SHP77 treated with DMSO at 0.1 percent for 48 hours (cell line): Measurements from ENCODE around the gene MTARC1.

Source experiments
- DNase-seq: peaks from one replicate; lab custom pipeline; 2025; lab: John Stamatoyannopoulos, UW

The MTARC1 gene

DNA sequence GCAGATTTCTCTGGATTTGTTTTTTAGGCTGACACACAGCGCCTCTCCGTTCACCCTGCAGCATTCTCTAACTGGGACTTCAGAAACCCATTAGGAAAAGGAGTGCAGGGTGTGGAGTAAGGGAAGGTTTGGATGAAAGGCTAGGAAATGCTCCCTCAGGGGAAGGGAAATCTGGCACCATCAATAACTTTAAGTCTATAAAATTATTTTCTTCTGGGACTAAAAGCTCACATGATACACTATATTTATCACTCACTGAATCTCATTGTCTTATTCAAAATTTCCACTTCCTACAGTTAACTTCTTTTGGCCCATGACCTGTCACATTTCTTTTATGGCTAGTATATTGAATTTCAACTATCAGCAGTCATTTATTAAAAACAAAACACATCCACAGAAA is 46.7 kb downstream of the MTARC1 start:
- no peak for DNase-seq

DNA sequence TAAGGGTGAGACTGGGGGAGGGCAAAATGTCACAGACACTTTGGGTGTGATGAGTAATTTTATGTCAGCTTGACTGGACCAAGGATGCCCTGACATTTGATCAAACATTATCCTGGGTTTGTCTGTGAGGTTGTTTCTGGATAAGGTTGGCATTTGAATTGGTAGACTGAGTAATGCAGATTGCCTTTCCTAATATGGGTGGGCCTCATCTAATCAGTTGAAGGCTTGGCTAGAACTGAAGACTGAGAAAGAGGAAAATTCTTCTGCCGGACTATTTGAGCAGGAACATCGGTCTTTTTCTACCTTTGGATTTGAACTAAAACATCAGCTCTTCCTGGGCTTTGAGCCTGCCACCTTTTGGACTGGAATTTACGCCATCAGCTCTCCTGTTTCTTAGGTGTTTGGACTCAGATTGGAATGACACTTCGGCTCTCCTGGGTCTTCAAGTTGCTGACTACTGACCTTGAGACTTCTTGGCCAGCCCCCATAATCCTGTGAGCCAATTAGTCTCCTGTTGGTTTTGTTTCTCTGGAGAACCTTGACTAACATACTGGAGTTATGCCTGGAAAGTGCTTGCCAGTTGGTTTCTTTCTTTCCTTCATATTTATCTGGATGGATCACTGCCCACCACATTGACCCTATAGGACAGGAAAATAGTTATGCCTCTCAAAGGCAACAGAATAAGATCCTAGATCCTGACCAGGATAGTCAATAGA is 47.6 kb downstream of the MTARC1 start:
- no peak for DNase-seq
